Fibroblast of lung (primary cell): Measurements from ENCODE around the gene GDF7. TPM values are rescaled to one million over a fixed set of nuclear protein-coding genes. Genes with fewer than 3 reads are reported as not detected.

ENCODE experiments used
- DNase-seq, 2 donors: peaks; one replicate each; pipeline versions ENCODE4 v3.0.0 to v3.0.0-alpha.2; 2010; ENCODE audit warnings: low read depth in 2 of 2
- H2AFZ ChIP-seq: 2 replicates; pipeline ENCODE4 v1.5.1; 2012; ENCODE audit warnings: low read length, control low read depth, inconsistent platforms
- H3K27ac ChIP-seq: 2 replicates; pipeline ENCODE4 v1.5.1; 2011; ENCODE audit warnings: low read length, control low read depth; ENCODE audit not compliant: insufficient read depth
- H3K27me3 ChIP-seq: 2 replicates; pipeline ENCODE4 v1.5.1; 2011; ENCODE audit warnings: mild to moderate bottlenecking, low read length; ENCODE audit not compliant: control insufficient read depth, insufficient read depth
- H3K36me3 ChIP-seq: 2 replicates; pipeline ENCODE4 v1.5.1; 2011; ENCODE audit warnings: low read length; ENCODE audit not compliant: control insufficient read depth, insufficient read depth
- H3K4me1 ChIP-seq: 2 replicates; pipeline ENCODE4 v1.5.1; 2011; ENCODE audit warnings: low read length; ENCODE audit not compliant: control insufficient read depth, insufficient read depth; ENCODE audit errors: extremely low read depth
- H3K4me2 ChIP-seq: 2 replicates; pipeline ENCODE4 v1.5.1; 2011; ENCODE audit warnings: low read length, control low read depth; ENCODE audit not compliant: insufficient read depth; ENCODE audit errors: extremely low read depth
- H3K4me3 ChIP-seq, 4 experiments: fragments of 200-600 bp in 1 of 4; sonication (generic) in 1 of 4; replicated peaks in 1 of 4; 2 replicates each; pipeline ENCODE4 v1.5.1; 2011 to 2016; ENCODE audit warnings: low read length in 4 of 4, low read depth in 3 of 4, mild to moderate bottlenecking in 3 of 4, control low read depth in 2 of 4, inconsistent platforms in 1 of 4, mixed read lengths in 1 of 4; ENCODE audit not compliant: insufficient read depth in 1 of 4; ENCODE audit errors: control extremely low read depth in 1 of 4
- H3K79me2 ChIP-seq: 2 replicates; pipeline ENCODE4 v1.5.1; 2012; ENCODE audit warnings: mild to moderate bottlenecking, low read length, inconsistent platforms; ENCODE audit not compliant: control insufficient read depth, insufficient read depth
- H3K9ac ChIP-seq: 2 replicates; pipeline ENCODE4 v1.5.1; 2011; ENCODE audit warnings: mild to moderate bottlenecking, low read length, control low read depth; ENCODE audit not compliant: insufficient read depth
- H3K9me3 ChIP-seq: 2 replicates; pipeline ENCODE4 v1.5.1; 2012; ENCODE audit warnings: low read depth, low read length; ENCODE audit not compliant: control insufficient read depth, insufficient read depth
- H4K20me1 ChIP-seq: 2 replicates; pipeline ENCODE4 v1.5.1; 2011; ENCODE audit warnings: low read length; ENCODE audit not compliant: control insufficient read depth, insufficient read depth; ENCODE audit errors: extremely low read depth
- EZH2 ChIP-seq: IDR thresholded peaks from 2 replicates; pipeline ENCODE4 v1.5.1; 2012; ENCODE audit warnings: low read length, control low read depth, mild to moderate bottlenecking; ENCODE audit errors: missing control alignments
- polyA plus RNA-seq, 2 donors: library from polyadenylated mRNA; depleted of rRNA in 1 of 2; stranded (reverse) in 1 of 2; unstranded in 1 of 2; fragments of >200 nt; gene quantifications; 2 replicates each; pipeline ENCODE4 v1.2.1, GENCODE V29; 2011 to 2012; ENCODE audit warnings: missing spikeins in 1 of 2
- total RNA-seq: library from RNA; depleted of rRNA; stranded (reverse); fragments of >200 nt; gene quantifications from 2 replicates; pipeline ENCODE4 v1.2.1, GENCODE V29; 2014
- TF ChIP-seq, protein P1 (sequence below), 2 donors: IDR thresholded peaks in 1 of 2; conservative IDR thresholded peaks in 1 of 2; 1 replicate in 1 of 2; 2 replicates in 1 of 2; pipeline ENCODE4 v1.5.1; 2011 to 2012; ENCODE audit warnings: low read length in 2 of 2, control low read depth in 1 of 2, inconsistent platforms in 1 of 2, low read depth in 1 of 2, mild to moderate bottlenecking in 1 of 2

The GDF7 gene
- total and polyA plus RNA-seq, 2 donors (not counting 1 experiment from before 2014, with no cell fraction given): 0.33 TPM; not detected in 1

DNA sequence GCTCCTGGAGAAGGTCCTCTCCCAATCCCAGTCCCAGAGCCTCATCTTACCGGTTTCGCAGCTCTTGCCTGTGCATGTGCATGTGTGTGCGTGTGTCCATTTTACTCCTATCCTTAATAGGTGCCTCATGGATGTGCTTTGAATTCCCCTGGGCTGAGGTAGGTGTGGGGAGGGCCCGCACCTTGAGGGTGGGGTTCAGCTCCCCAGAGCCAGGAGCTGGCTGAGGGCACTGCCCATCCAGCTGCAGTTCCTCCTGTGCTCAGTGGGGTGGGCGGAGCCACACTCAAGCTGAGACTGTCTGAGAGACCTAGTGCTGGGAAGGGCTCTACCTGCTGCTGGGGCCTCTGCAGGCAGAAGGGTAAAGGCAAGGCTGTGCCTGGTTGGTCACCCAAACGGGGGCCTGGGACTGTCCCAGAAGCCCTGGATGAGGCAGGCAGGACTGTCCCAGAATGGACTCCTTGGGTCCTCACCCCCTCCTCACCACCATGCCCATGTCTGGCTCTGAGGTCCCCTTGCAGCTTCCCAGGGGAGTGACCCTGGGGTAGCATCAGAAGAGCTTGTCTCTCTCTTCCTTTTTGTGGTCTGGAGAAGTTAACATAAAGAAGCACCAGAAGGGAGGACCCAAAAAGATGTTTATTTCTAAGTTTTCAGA is 8.9 kb downstream of the GDF7 start:
- Histone ChIP-seq H3K36me3 (peaks cover 2% of the 10 kb centered on the region), H3K4me2 (no peak overlapping the region), H3K79me2 (no peaks in the 10 kb centered on the region), H3K9ac (no peak overlapping the region), H3K9me3 (no peaks in the 10 kb centered on the region), H4K20me1 (no peaks in the 10 kb centered on the region), H3K27ac (no peak overlapping the region), H3K4me1 (peaks cover 7% of the 10 kb centered on the region), H3K27me3 (peaks cover 22% of the 10 kb centered on the region), H3K4me3 (no peak overlapping the region), H2AFZ (no peak overlapping the region)
- TF ChIP-seq EZH2: no peak
- TF ChIP-seq, protein P1, sequence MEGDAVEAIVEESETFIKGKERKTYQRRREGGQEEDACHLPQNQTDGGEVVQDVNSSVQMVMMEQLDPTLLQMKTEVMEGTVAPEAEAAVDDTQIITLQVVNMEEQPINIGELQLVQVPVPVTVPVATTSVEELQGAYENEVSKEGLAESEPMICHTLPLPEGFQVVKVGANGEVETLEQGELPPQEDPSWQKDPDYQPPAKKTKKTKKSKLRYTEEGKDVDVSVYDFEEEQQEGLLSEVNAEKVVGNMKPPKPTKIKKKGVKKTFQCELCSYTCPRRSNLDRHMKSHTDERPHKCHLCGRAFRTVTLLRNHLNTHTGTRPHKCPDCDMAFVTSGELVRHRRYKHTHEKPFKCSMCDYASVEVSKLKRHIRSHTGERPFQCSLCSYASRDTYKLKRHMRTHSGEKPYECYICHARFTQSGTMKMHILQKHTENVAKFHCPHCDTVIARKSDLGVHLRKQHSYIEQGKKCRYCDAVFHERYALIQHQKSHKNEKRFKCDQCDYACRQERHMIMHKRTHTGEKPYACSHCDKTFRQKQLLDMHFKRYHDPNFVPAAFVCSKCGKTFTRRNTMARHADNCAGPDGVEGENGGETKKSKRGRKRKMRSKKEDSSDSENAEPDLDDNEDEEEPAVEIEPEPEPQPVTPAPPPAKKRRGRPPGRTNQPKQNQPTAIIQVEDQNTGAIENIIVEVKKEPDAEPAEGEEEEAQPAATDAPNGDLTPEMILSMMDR (conservative IDR thresholded peaks at IDR 0.05 in 1 of 2, IDR thresholded peaks at IDR 0.05 in 1 of 2; ENCODE audit: low read depth in 1 of 2, low read length in 2 of 2): no peak
- no peak for DNase-seq

DNA sequence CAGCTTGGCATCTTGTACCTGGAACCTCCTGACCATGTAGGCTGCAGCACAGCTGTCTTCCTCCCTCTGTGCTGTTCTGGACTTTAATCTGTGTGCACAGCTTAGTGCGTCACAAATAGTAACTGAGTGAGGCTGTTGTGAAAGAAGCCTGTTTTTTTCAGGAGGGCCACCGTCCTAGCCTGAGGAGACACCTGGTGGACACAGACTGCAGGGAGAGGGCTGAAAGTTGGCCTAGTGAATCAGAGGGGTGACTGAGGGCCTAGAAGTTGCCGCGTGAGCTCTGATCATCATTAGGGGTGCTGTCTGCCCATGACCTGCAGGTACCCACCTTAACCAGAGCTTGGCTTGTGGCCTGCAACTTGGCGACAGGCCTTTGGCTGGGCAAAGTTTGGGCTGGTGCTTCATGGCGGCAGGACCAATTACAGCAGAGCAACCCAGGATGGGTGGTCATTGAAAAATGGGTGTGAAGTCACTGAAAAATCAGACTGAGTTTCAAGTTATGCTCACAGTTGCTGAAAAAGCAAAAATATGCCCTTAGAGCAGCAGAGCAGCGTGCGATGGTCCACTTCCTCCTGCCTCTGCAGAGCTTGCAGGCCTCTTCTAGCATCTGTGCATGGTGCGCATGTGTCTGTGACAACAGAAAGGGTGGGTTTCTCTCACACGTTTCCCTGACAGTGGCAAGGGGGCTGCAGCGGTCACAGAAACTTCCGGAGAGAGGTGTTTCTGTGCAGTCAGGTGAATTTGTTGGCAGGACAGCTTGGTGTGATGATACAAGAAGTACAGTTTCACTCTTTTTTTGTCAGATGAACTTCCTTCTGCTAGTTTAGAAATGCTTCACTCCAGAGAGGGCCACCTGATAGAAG is 9.6 kb downstream of the GDF7 start:
- no peaks in the 10 kb centered on the region for H3K79me2 ChIP-seq
- H2AFZ ChIP-seq: no peak overlapping the region
- no peak overlapping the region for H3K4me2 ChIP-seq
- TF ChIP-seq EZH2: no peak
- TF ChIP-seq, protein P1 (conservative IDR thresholded peaks at IDR 0.05 in 1 of 2, IDR thresholded peaks at IDR 0.05 in 1 of 2; ENCODE audit: low read depth in 1 of 2, low read length in 2 of 2): no peak
- no peak for DNase-seq
- H3K4me3 ChIP-seq: no peak overlapping the region
- peaks cover 2% of the 10 kb centered on the region for H3K36me3 ChIP-seq
- no peaks in the 10 kb centered on the region for H3K9me3 ChIP-seq
- no peak overlapping the region for H3K27ac ChIP-seq
- no peaks in the 10 kb centered on the region for H4K20me1 ChIP-seq
- H3K27me3 ChIP-seq: peaks cover 15% of the 10 kb centered on the region
- no peak overlapping the region for H3K9ac ChIP-seq
- peaks cover 7% of the 10 kb centered on the region for H3K4me1 ChIP-seq

DNA sequence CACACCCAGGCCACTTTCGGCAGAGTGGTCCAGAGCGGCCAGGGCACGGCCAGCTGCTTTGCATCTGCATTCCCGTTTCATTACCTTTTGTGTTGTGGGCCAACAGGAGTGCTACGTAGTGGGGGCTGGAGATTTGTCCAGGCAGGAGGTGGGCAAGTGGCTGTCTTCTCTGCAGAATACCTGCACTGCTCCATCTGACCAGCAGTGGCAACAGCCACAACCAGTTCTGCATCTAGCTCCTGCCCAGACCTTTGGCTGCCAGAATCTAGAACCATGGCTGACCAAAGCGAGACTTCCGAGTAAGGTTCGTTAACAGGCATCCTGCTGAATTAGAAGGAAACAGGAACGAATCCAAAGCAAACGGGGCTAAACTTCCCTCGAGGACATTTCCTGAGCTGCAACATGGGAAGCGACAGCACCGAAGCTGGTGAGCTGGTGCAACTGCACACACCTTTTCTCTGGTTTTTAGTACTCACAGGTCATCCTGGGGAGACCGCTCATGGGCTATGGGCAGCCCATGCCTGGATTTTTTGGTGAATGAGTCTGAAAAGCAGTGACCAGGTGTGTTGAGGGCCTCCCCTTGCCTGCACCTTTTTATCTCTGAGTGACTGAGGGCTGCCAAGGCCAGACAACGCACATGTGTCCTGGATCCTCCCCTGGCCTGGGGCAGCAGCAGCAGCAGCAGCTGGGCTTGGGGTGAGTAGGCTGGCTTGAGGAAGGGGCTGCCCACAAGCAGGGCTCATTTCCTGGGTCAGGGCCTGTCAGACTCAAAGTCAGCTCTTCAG is 10.5 kb downstream of the GDF7 start:
- Histone ChIP-seq H3K4me2 (no peak overlapping the region), H4K20me1 (no peaks in the 10 kb centered on the region), H3K4me3 (no peak overlapping the region), H3K79me2 (no peaks in the 10 kb centered on the region), H3K9ac (no peak overlapping the region), H3K27ac (no peak overlapping the region), H3K9me3 (no peaks in the 10 kb centered on the region), H2AFZ (no peak overlapping the region), H3K36me3 (peaks cover 2% of the 10 kb centered on the region), H3K27me3 (peaks cover 7% of the 10 kb centered on the region), H3K4me1 (peaks cover 7% of the 10 kb centered on the region)
- TF ChIP-seq, protein P1 (conservative IDR thresholded peaks at IDR 0.05 in 1 of 2, IDR thresholded peaks at IDR 0.05 in 1 of 2; ENCODE audit: low read depth in 1 of 2, low read length in 2 of 2): no peak
- no peak for DNase-seq
